Mesendoderm (in vitro differentiated cells): ENCODE data around the gene GNG14.
"Not testable (repeated sequence)": the region's sequence is repeated elsewhere in the genome, so short reads cannot be mapped to it uniquely, and the experiment has no call there.

Experiments
- DNase-seq: peaks from one replicate; pipeline ENCODE4 v3.0.0; 2013
- H2AK5ac ChIP-seq: 2 replicates; pipeline ENCODE4 v1.6.1; 2013; ENCODE audit warnings: low read length, inconsistent platforms
- H2BK120ac ChIP-seq: 2 replicates; pipeline ENCODE4 v1.6.1; 2013; ENCODE audit warnings: low read depth, mild to moderate bottlenecking, low read length, moderate library complexity, mixed read lengths
- H2BK15ac ChIP-seq: replicated peaks from 2 replicates; pipeline ENCODE4 v1.6.1; 2013; ENCODE audit warnings: low read depth, mild to moderate bottlenecking, moderate library complexity
- H2BK5ac ChIP-seq: 2 replicates; pipeline ENCODE4 v1.6.1; 2013; ENCODE audit warnings: low read length, inconsistent platforms
- H3K18ac ChIP-seq: 2 replicates; pipeline ENCODE4 v1.6.1; 2013; ENCODE audit warnings: mild to moderate bottlenecking, low read length, mixed read lengths
- H3K23ac ChIP-seq: one replicate; pipeline ENCODE4 v1.6.1; 2013; ENCODE audit warnings: low read length
- H3K27ac ChIP-seq: 2 replicates; pipeline ENCODE4 v1.5.1; 2013; ENCODE audit warnings: low read depth, mild to moderate bottlenecking, inconsistent platforms, low read length, moderate library complexity
- H3K27me3 ChIP-seq: 2 replicates; pipeline ENCODE4 v1.6.1; 2013; ENCODE audit warnings: low read length, control low read depth, mild to moderate bottlenecking, inconsistent platforms; ENCODE audit not compliant: insufficient read depth, poor library complexity
- H3K36me3 ChIP-seq: 2 replicates; pipeline ENCODE4 v1.6.1; 2013; ENCODE audit warnings: low read length, inconsistent platforms; ENCODE audit not compliant: control insufficient read depth, insufficient read depth
- H3K4ac ChIP-seq: one replicate; pipeline ENCODE4 v1.6.1; 2013; ENCODE audit warnings: low read depth, mild to moderate bottlenecking, low read length, moderate library complexity
- H3K4me1 ChIP-seq: 2 replicates; pipeline ENCODE4 v1.6.1; 2013; ENCODE audit warnings: low read depth, low read length, inconsistent platforms; ENCODE audit not compliant: control insufficient read depth
- H3K4me2 ChIP-seq: 2 replicates; pipeline ENCODE4 v1.6.1; 2013; ENCODE audit warnings: low read length
- H3K4me3 ChIP-seq: 2 replicates; pipeline ENCODE4 v1.5.1; 2013; ENCODE audit warnings: mild to moderate bottlenecking, low read length
- H3K56ac ChIP-seq: one replicate; pipeline ENCODE4 v1.6.1; 2013; ENCODE audit warnings: low read length
- H3K79me1 ChIP-seq: 2 replicates; pipeline ENCODE4 v1.6.1; 2013; ENCODE audit warnings: low read length, inconsistent platforms
- H3K79me2 ChIP-seq: 2 replicates; pipeline ENCODE4 v1.6.1; 2013; ENCODE audit warnings: mild to moderate bottlenecking, low read length; ENCODE audit not compliant: control insufficient read depth, insufficient read depth
- H3K9ac ChIP-seq: 2 replicates; pipeline ENCODE4 v1.6.1; 2013; ENCODE audit warnings: low read length, inconsistent platforms
- H4K5ac ChIP-seq: one replicate; pipeline ENCODE4 v1.6.1; 2013; ENCODE audit warnings: low read length
- H4K8ac ChIP-seq: one replicate; pipeline ENCODE4 v1.6.1; 2013; ENCODE audit warnings: low read depth, mild to moderate bottlenecking, control low read depth, low read length, moderate library complexity
- WGBS: extraction: QIAGEN DNeasy Blood & Tissue Kit; methylation state at CpG from one replicate; pipeline ENCODE4 v1.1.7; 2013; ENCODE audit warnings: low lambda C conversion rate, missing lambda C conversion rate; ENCODE audit not compliant: insufficient coverage; ENCODE audit errors: extremely low coverage; 5-methylcytosine and 5-hydroxymethylcytosine counted together

The GNG14 gene

DNA sequence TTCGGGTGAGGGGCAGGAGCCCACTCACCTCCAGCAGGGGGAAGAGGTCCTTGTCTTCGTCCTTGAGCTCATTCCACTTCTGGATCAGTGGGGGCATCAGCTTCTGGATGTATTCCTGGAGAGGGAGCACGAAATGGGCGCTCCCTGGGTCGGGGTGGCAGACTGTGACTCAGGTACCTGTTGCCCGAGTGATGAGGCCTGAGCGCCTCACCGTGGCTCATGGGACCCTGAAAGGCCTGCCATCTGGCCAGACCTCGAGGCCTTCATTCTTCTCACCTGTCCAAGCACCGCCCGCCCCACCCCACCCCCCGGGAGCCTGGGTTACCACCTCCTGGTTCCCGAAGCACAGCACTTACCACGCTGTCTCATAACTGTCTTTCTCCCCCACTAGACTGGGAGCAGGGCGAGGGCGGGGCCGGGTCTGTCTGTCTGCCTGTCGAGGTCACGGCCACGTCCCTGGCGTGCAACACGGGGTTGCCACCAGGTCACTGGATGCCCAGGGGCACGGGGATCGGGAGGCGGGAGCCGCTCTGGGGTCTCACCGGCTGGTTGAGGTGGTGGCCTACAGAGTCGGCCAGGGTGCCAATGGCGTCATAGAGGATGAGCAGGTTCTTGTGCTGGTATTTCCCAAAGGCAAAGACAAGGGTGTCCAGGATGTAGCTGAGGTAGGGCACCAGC lies 18.0 kb downstream of the GNG14 start:
- H3K18ac ChIP-seq, result no peak overlapping the region
- no peak overlapping the region for H3K23ac ChIP-seq
- H3K4ac ChIP-seq, result no peak overlapping the region
- no peak overlapping the region for H2BK5ac ChIP-seq
- no peaks in the 10 kb centered on the region for H3K4me1 ChIP-seq
- no peak overlapping the region for H2BK15ac ChIP-seq
- H3K79me1 ChIP-seq, result peaks cover 4% of the 10 kb centered on the region
- H3K36me3 ChIP-seq, result peaks cover 33% of the 10 kb centered on the region
- no peak overlapping the region for H3K56ac ChIP-seq
- H2AK5ac ChIP-seq, result no peak overlapping the region
- H3K4me3 ChIP-seq, result no peak overlapping the region
- WGBS, result no CpG with 5 or more reads among the region's 29 CpGs
- no peak overlapping the region for H4K5ac ChIP-seq
- no peak overlapping the region for H3K27ac ChIP-seq
- H4K8ac ChIP-seq, result no peak overlapping the region
- DNase-seq, result no peak
- no peaks in the 10 kb centered on the region for H3K27me3 ChIP-seq
- no peak overlapping the region for H3K4me2 ChIP-seq
- H3K9ac ChIP-seq, result no peak overlapping the region
- H3K79me2 ChIP-seq, result no peaks in the 10 kb centered on the region
- no peak overlapping the region for H2BK120ac ChIP-seq

DNA sequence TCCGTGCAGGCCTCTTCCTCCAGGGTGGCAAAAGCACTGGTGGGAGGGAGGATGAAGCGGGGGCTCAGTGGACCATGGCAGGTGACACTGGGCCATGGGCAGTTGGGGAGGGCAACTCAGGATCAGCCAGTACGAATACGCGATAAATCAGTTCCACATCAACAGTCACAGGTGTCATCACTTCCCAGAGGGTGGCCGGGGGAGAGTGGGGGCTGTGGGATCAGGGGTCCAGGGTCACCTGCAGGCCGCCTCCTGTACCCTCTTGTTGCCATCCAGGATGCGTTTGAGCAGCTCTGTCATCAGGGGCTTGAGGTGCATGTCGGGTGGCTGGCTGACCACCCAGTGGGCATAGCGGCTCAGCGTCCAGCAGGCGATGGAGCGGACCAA lies 18.5 kb downstream of the GNG14 start:
- Histone ChIP-seq H3K4me3 (no peak overlapping the region), H3K36me3 (peaks cover 31% of the 10 kb centered on the region), H2BK120ac (no peak overlapping the region), H3K79me1 (peaks cover 4% of the 10 kb centered on the region), H3K4me2 (no peak overlapping the region), H4K5ac (no peak overlapping the region), H3K56ac (no peak overlapping the region), H3K27ac (no peak overlapping the region), H3K23ac (no peak overlapping the region), H2AK5ac (no peak overlapping the region), H3K27me3 (no peaks in the 10 kb centered on the region), H2BK15ac (no peak overlapping the region), H3K4ac (no peak overlapping the region), H4K8ac (no peak overlapping the region), H3K79me2 (no peaks in the 10 kb centered on the region), H3K18ac (no peak overlapping the region), H3K9ac (no peak overlapping the region), H3K4me1 (no peaks in the 10 kb centered on the region), H2BK5ac (no peak overlapping the region)
- WGBS, result no CpG with 5 or more reads among the region's 13 CpGs
- DNase-seq, result no peak

DNA sequence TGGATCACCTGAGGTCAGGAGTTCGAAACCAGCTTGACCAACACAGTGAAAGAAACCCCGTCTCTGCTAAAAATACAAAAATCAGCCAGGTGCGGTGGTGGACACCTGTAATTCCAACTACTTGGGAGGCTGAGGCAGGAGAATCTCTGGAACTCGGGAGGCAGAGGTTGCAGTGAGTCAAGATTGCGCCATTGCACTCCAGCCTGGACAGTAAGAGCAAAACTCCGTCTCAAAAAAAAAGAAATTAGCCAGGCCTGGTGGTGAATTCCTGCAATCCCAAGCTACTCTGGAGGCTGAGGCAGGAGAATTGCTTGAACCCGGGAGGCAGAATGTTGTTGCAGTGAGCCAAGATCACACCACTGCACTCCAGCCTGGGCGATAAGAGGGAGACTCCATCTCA lies 20.8 kb downstream of the GNG14 start:
- no peak overlapping the region for H3K4me2 ChIP-seq
- peaks cover 26% of the 10 kb centered on the region for H3K36me3 ChIP-seq
- no CpG with 5 or more reads among the region's 8 CpGs for WGBS
- H4K5ac ChIP-seq, result no peak overlapping the region
- no peak overlapping the region for H3K4me3 ChIP-seq
- no peak overlapping the region for H2AK5ac ChIP-seq
- H3K27me3 ChIP-seq, result no peaks in the 10 kb centered on the region
- H4K8ac ChIP-seq, result no peak overlapping the region
- H3K56ac ChIP-seq, result no peak overlapping the region
- H3K18ac ChIP-seq, result no peak overlapping the region
- H3K79me1 ChIP-seq, result peaks cover 2% of the 10 kb centered on the region
- no peak overlapping the region for H3K9ac ChIP-seq
- no peak overlapping the region for H2BK120ac ChIP-seq
- no peak overlapping the region for H3K4ac ChIP-seq
- no peak overlapping the region for H2BK15ac ChIP-seq
- no peak overlapping the region for H3K27ac ChIP-seq
- H3K4me1 ChIP-seq, result no peaks in the 10 kb centered on the region
- no peak overlapping the region for H2BK5ac ChIP-seq
- no peak for DNase-seq
- H3K23ac ChIP-seq, result no peak overlapping the region
- no peaks in the 10 kb centered on the region for H3K79me2 ChIP-seq

- Histone ChIP-seq H3K27ac (no peak overlapping the region), H3K56ac (no peak overlapping the region), H3K9ac (no peak overlapping the region), H3K23ac (no peak overlapping the region), H2AK5ac (no peak overlapping the region), H3K18ac (no peak overlapping the region), H3K27me3 (no peaks in the 10 kb centered on the region), H3K4me2 (no peak overlapping the region), H4K8ac (no peak overlapping the region), H2BK120ac (no peak overlapping the region), H3K36me3 (peaks cover 21% of the 10 kb centered on the region), H2BK15ac (no peak overlapping the region), H3K4me3 (no peak overlapping the region), H3K4ac (no peak overlapping the region), H3K79me1 (peaks cover 6% of the 10 kb centered on the region), H3K79me2 (peaks cover 2% of the 10 kb centered on the region), H2BK5ac (no peak overlapping the region), H3K4me1 (no peaks in the 10 kb centered on the region), H4K5ac (no peak overlapping the region)
- WGBS, result no CpG with 5 or more reads among the region's 17 CpGs
- DNase-seq, result no peak
These were observed 23.4 kb downstream of the GNG14 start for GRCh38 chr19:12711187-12711586.

DNA sequence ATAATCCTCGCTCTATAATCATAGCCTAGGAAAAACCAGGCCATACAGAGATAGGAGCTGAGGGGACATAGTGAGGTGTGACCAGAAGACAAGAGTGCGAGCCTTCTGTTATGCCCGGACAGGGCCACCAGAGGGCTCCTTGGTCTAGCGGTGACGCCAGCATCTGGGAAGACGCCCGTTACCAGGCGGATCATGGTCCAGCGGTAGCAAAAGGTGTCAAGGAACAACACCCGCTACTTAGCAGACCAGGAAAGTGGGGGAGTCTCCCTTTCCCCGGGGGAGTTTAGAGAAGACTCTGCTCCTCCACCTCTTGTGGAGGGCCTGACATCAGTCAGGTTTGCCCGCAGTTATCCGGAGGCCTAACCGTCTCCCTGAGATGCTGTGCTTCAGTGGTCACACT lies 24.3 kb downstream of the GNG14 start:
- DNase-seq, result not testable (repeated sequence)

GRCh38 chr19:12713304-12713703 lies 25.5 kb downstream of the GNG14 start:
- not testable (repeated sequence) for H2BK120ac ChIP-seq
- peaks cover 20% of the 10 kb centered on the region for H3K36me3 ChIP-seq

More for the DNA sequence above, 24.3 kb downstream of the GNG14 start:
- not testable (repeated sequence) for H3K27me3 ChIP-seq, H3K79me2 ChIP-seq, H2BK120ac ChIP-seq, H3K4ac ChIP-seq, H3K4me2 ChIP-seq, H3K27ac ChIP-seq, H4K5ac ChIP-seq, H2BK5ac ChIP-seq, H3K56ac ChIP-seq, H3K9ac ChIP-seq, H3K4me3 ChIP-seq, H3K18ac ChIP-seq, H2AK5ac ChIP-seq, H4K8ac ChIP-seq, H2BK15ac ChIP-seq, H3K4me1 ChIP-seq, H3K23ac ChIP-seq
- Histone ChIP-seq H3K36me3 (peaks cover 20% of the 10 kb centered on the region), H3K79me1 (peaks cover 10% of the 10 kb centered on the region)
- WGBS, result no CpG with 5 or more reads among the region's 14 CpGs

More at GRCh38 chr19:12713304-12713703, 25.5 kb downstream of the GNG14 start:
- H2BK5ac ChIP-seq, H3K79me2 ChIP-seq, H3K18ac ChIP-seq, H3K27me3 ChIP-seq, H3K4me1 ChIP-seq, H3K9ac ChIP-seq, H3K56ac ChIP-seq, DNase-seq, H3K4ac ChIP-seq, H2AK5ac ChIP-seq, H2BK15ac ChIP-seq, H3K4me3 ChIP-seq, H3K4me2 ChIP-seq, H3K23ac ChIP-seq, H3K27ac ChIP-seq, H4K8ac ChIP-seq, H4K5ac ChIP-seq: not testable (repeated sequence)
- no CpG with 5 or more reads among the region's 9 CpGs for WGBS
- peaks cover 10% of the 10 kb centered on the region for H3K79me1 ChIP-seq
